Caco-2 (cell line): Measurements from ENCODE around the gene PTCD1. TPM values are rescaled to one million over a fixed set of nuclear protein-coding genes. Genes with fewer than 3 reads are reported as not detected.

Source experiments
- BruUV-seq: library from RNA; stranded (reverse); fragments of 400-500 nt; replicated peaks from 2 replicates; lab custom pipeline; 2021; lab: Mats Ljungman, UMichigan
- CTCF ChIA-PET: fragments of 300-600 bp; sonication (Branson Sonifier 250); formaldehyde crosslinking; loops from one replicate; lab custom pipeline; 2022; ENCODE audit warnings: antibody characterized with exemption; lab: Charles Lee
- POLR2A ChIA-PET: fragments of 300-600 bp; sonication (Branson Sonifier 250); formaldehyde crosslinking; loops from one replicate; lab custom pipeline; 2022; ENCODE audit warnings: antibody characterized with exemption; lab: Charles Lee
- DNase-seq, 2 experiments: peaks; one replicate each; pipeline versions ENCODE4 v3.0.0 to v3.0.0-alpha.2; 2020 to 2022
- H3K27me3 ChIP-seq: replicated peaks from 2 replicates; pipeline ENCODE4 v1.6.0; 2011; ENCODE audit warnings: low read length; ENCODE audit not compliant: control insufficient read depth, insufficient read depth
- H3K36me3 ChIP-seq: 2 replicates; pipeline ENCODE4 v1.5.1; 2011; ENCODE audit warnings: low read length; ENCODE audit not compliant: control insufficient read depth, insufficient read depth
- H3K4me1 ChIP-seq: fragments of 250-450 bp; sonication (Bioruptor Pico); 2 replicates; pipeline ENCODE4 v1.5.1; 2020; ENCODE audit warnings: mild to moderate bottlenecking
- H3K4me3 ChIP-seq: 2 replicates; pipeline ENCODE4 v1.5.1; 2011; ENCODE audit warnings: low read depth, mild to moderate bottlenecking, control low read depth, low read length
- H3K9me3 ChIP-seq: fragments of 250-450 bp; sonication (Bioruptor Pico); 2 replicates; pipeline ENCODE4 v1.5.1; 2020; ENCODE audit warnings: mild to moderate bottlenecking, moderate library complexity
- H3K27ac Mint-ChIP-seq: one replicate; pipeline ENCODE4 v1.8.0; 2022; ENCODE audit warnings: mixed read lengths; ENCODE audit not compliant: unreplicated experiment
- H3K27me3 Mint-ChIP-seq: one replicate; pipeline ENCODE4 v1.8.0; 2022; ENCODE audit warnings: mixed read lengths; ENCODE audit not compliant: insufficient read depth, unreplicated experiment
- H3K36me3 Mint-ChIP-seq: one replicate; pipeline ENCODE4 v1.8.0; 2022; ENCODE audit warnings: mild to moderate bottlenecking, mixed read lengths; ENCODE audit not compliant: insufficient read depth, unreplicated experiment
- H3K4me1 Mint-ChIP-seq: one replicate; pipeline ENCODE4 v1.8.0; 2022; ENCODE audit warnings: low read depth, mixed read lengths; ENCODE audit not compliant: unreplicated experiment
- H3K4me3 Mint-ChIP-seq: one replicate; pipeline ENCODE4 v1.8.0; 2022; ENCODE audit warnings: mild to moderate bottlenecking, moderate library complexity, mixed read lengths; ENCODE audit not compliant: unreplicated experiment
- H3K9me3 Mint-ChIP-seq: one replicate; pipeline ENCODE4 v1.8.0; 2022; ENCODE audit warnings: mixed read lengths; ENCODE audit not compliant: unreplicated experiment
- intact Hi-C: fragments of 100-400 bp; cut with micrococcal nuclease; formaldehyde crosslinking; loops from one replicate; pipeline ENCODE4 v1.10.0; 2022; ENCODE audit not compliant: unreplicated experiment
- total RNA-seq: library from RNA; stranded (reverse); gene quantifications from 2 replicates; pipeline ENCODE4 v1.2.3, GENCODE V29; 2022
- TF ChIP-seq, protein P1 (sequence below), 2 experiments: fragments of 200-600 bp in 1 of 2; IDR thresholded peaks; 1 replicate in 1 of 2; 2 replicates in 1 of 2; pipeline versions ENCODE4 v1.5.1 to v1.8.0; 2011 to 2022; ENCODE audit warnings: antibody characterized with exemption in 1 of 2, control low read depth in 1 of 2, inconsistent platforms in 1 of 2, low read depth in 1 of 2, low read length in 1 of 2, mild to moderate bottlenecking in 1 of 2, moderate library complexity in 1 of 2; ENCODE audit not compliant: insufficient read depth in 1 of 2, severe bottlenecking in 1 of 2, unreplicated experiment in 1 of 2

Gene PTCD1
- total RNA-seq, 1 experiment from 2014 or later: 59.6 TPM

DNA sequence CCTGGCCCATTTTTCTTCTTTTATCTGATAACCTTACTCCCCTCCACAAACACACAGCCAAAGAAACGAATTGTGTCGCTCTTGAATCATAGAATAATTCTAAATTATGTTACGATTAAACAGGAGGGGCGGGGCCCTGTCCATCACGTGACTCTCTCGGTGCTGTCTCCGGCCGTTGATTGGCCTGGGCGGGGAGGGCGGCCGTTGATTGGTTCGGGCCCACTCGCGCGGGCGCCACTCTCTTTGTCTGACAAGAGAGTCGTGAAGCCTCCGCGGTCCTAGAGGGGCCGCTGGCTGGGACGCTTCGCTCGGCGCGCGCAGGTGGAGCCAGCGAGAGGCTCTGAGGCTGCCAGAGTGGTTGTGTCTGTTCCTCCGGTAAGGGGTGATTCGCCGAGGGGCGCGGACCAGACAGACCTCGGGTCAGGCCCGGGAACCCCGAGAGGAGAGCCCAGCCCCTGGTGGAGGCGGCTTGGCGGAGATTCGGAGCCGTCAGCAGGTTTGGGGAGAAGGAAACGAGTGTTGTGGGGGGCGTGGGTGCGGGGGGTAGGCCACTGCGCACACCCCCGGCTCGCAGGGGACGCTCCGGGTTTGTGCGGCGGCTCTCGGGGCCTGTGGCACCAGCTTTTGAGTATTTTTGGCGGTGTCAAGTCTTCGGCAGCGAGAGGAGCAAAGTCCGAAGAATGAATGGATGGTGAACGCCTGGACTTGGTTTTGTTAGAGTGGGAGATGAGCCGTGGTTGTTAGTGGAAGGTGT, 34.1 kb upstream of the PTCD1 start, which contains the start of gene ZNF789:
TSS of gene ZNF789 (plus strand) at position 330 of the 754 bp plus-strand sequence. CDS start 3,567 bp downstream, outside the sequence.
- H3K27ac Mint-ChIP-seq: peak within 1 kb of the TSS; percentile 78
- peaks cover 53% of the 10 kb centered on the region for H3K36me3 Mint-ChIP-seq
- TF ChIP-seq, protein P1, sequence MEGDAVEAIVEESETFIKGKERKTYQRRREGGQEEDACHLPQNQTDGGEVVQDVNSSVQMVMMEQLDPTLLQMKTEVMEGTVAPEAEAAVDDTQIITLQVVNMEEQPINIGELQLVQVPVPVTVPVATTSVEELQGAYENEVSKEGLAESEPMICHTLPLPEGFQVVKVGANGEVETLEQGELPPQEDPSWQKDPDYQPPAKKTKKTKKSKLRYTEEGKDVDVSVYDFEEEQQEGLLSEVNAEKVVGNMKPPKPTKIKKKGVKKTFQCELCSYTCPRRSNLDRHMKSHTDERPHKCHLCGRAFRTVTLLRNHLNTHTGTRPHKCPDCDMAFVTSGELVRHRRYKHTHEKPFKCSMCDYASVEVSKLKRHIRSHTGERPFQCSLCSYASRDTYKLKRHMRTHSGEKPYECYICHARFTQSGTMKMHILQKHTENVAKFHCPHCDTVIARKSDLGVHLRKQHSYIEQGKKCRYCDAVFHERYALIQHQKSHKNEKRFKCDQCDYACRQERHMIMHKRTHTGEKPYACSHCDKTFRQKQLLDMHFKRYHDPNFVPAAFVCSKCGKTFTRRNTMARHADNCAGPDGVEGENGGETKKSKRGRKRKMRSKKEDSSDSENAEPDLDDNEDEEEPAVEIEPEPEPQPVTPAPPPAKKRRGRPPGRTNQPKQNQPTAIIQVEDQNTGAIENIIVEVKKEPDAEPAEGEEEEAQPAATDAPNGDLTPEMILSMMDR (IDR thresholded peaks at IDR 0.05; ENCODE audit: insufficient read depth in 1 of 2, low read depth in 1 of 2, low read length in 1 of 2, severe bottlenecking in 1 of 2, unreplicated experiment in 1 of 2): no peak
- no peaks in the 10 kb centered on the region for H3K27me3 Mint-ChIP-seq
- H3K4me1 Mint-ChIP-seq: no peaks in the 10 kb centered on the region
- intact Hi-C loops: loop anchor here (1.0 to 2.0 kb wide), 2 partner anchors 28 to 40 kb away; partner anchors contain the start of gene ZNF394
- ChIA-PET POLR2A (interaction anchor here (0.6 to 1.1 kb wide), 3 partner anchors 27 to 970 kb away, joined by 3 to 6 read pairs (median 4); partner anchors contain the start of genes BUD31, PDAP1 and ZNF394), CTCF (interaction anchor here (1.0 kb wide), 1 partner anchor 27 kb away, joined by 3 read pairs; the partner anchor contains the start of gene ZNF394)
- H3K4me1 ChIP-seq: no peaks in the 10 kb centered on the region
- no TSS peak for BruUV-seq
- peak; percentile 97 to 98 for DNase-seq
- H3K4me3 ChIP-seq: peak within 1 kb of the TSS; percentile 94
- no peaks in the 10 kb centered on the region; the same call in 1 of the 2 replicates for H3K36me3 ChIP-seq
- H3K9me3 ChIP-seq: no peaks in the 10 kb centered on the region
- H3K27me3 ChIP-seq: no peaks in the 10 kb centered on the region
- H3K9me3 Mint-ChIP-seq: no peaks in the 10 kb centered on the region
- H3K4me3 Mint-ChIP-seq: peak within 1 kb of the TSS; percentile 82

DNA sequence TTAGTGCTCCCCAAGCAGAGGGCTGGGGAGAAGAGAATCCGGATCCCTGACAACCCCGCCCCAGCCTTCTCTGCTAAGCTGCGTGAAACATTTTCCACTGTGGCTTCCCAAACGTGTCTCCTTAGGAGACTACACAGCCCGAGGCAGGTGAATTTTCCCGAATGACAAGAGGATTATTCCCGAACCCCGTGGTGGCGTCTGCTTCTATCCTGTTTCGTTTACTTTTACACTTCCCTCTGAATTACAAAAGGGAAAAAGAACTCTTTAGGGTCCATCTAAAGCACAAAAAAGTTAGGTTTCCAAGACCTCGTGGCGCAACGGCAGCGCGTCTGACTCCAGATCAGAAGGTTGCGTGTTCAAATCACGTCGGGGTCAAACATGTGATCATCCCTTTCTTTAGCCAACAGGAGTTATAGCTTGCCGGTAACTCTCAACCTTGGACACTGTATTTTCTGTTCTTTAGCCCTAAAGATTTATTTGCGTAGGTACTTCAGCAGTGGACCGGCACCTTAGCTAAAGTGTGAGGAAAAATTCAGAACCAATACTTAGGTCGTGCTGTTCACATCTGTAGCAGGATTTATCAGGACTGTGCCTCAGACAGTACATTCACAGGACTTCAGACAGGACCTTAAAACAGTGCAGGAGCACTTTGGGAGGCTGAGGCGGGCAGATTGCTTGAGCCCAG, 30.9 kb upstream of the PTCD1 start:
- TF ChIP-seq, protein P1 (IDR thresholded peaks at IDR 0.05; ENCODE audit: insufficient read depth in 1 of 2, low read depth in 1 of 2, low read length in 1 of 2, severe bottlenecking in 1 of 2, unreplicated experiment in 1 of 2): no peak
- Mint-ChIP-seq H3K9me3 (no peaks in the 10 kb centered on the region), H3K4me1 (no peaks in the 10 kb centered on the region), H3K4me3 (no peak overlapping the region), H3K27me3 (no peaks in the 10 kb centered on the region), H3K27ac (no peak overlapping the region), H3K36me3 (peaks cover 38% of the 10 kb centered on the region)
- no peaks in the 10 kb centered on the region for H3K9me3 ChIP-seq
- no TSS peak for BruUV-seq
- CTCF ChIA-PET: no interaction called here
- no peaks in the 10 kb centered on the region for H3K4me1 ChIP-seq
- no peak overlapping the region for H3K4me3 ChIP-seq
- no peaks in the 10 kb centered on the region for H3K27me3 ChIP-seq
- intact Hi-C loops: no loop called here
- no peaks in the 10 kb centered on the region for H3K36me3 ChIP-seq
- POLR2A ChIA-PET: no interaction called here
- no peak for DNase-seq

DNA sequence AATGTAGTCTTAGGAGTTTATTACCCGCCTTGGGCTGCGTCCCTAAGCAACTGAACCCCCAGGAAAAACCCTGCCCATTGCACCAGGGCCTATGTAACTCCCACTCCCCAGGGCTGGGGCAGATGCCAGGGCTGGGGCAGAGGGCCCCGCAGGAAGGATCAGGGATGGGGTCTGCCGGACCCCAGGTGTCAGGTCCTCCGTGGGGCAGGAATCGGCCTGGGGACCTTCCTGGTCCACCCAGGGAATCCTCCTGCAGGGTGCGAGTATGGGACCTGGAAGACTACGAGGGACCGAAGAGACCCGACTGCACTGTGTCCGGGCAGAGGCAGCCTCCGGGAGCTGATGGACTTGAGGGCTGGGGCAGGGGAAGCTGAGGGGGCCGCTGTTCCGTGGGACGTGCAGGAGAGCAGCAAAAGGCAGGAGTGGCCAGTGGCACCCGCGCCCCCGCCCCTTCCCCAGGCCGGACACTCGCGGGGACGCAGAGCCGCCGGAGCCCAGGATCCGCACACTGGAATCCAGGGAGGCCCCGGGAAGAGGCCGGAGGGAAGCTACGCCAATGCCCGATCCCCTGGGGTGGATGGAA, 29.8 kb upstream of the PTCD1 start:
- ChIA-PET CTCF (no interaction called here), POLR2A (no interaction called here)
- Mint-ChIP-seq H3K4me1 (no peaks in the 10 kb centered on the region), H3K4me3 (no peak overlapping the region), H3K27ac (no peak overlapping the region), H3K9me3 (no peaks in the 10 kb centered on the region), H3K36me3 (peaks cover 41% of the 10 kb centered on the region), H3K27me3 (no peaks in the 10 kb centered on the region)
- no peaks in the 10 kb centered on the region for H3K27me3 ChIP-seq
- H3K36me3 ChIP-seq: no peaks in the 10 kb centered on the region
- H3K9me3 ChIP-seq: no peaks in the 10 kb centered on the region
- H3K4me3 ChIP-seq: no peak overlapping the region
- H3K4me1 ChIP-seq: no peaks in the 10 kb centered on the region
- TF ChIP-seq, protein P1 (IDR thresholded peaks at IDR 0.05; ENCODE audit: insufficient read depth in 1 of 2, low read depth in 1 of 2, low read length in 1 of 2, severe bottlenecking in 1 of 2, unreplicated experiment in 1 of 2): no peak
- DNase-seq: no peak
- no TSS peak for BruUV-seq
- intact Hi-C loops: no loop called here
